ENCODE data around the gene VSIG1. TPM values are rescaled to one million over a fixed set of nuclear protein-coding genes. Genes with fewer than 3 reads are reported as not detected.

Gene VSIG1
- polyA plus RNA-seq, 1 donor from 2014 or later, result not detected

- Histone ChIP-seq H3K4me3 (ENCODE audit: low read length) (no peak overlapping the region), H2AFZ (ENCODE audit: low read depth, low read length) (no peak overlapping the region), H3K9ac (ENCODE audit: low read length) (no peak overlapping the region), H3K27me3 (ENCODE audit: insufficient read depth, low read depth, low read length) (no peaks in the 10 kb centered on the region), H3K36me3 (ENCODE audit: insufficient read depth, low read length) (no peaks in the 10 kb centered on the region), H3K9me3 (ENCODE audit: low read length) (no peaks in the 10 kb centered on the region), H3K9me2 (ENCODE audit: insufficient read depth, low read length) (no peaks in the 10 kb centered on the region), H3F3A (ENCODE audit: insufficient read depth, low read length, poor library complexity, severe bottlenecking) (no peaks in the 10 kb centered on the region), H3K79me2 (replicated peaks; ENCODE audit: insufficient read depth, low read length) (no peaks in the 10 kb centered on the region), H3K4me2 (ENCODE audit: low read length) (no peak overlapping the region), H3K27ac (ENCODE audit: low read length) (no peak overlapping the region), H4K20me1 (ENCODE audit: insufficient read depth) (no peaks in the 10 kb centered on the region)
- TF ChIP-seq POLR2AphosphoS5 (IDR thresholded peaks at IDR 0.05) (no peak), MXI1 (conservative IDR thresholded peaks at IDR 0.05; ENCODE audit: poor library complexity, severe bottlenecking) (no peak), EP300 (conservative IDR thresholded peaks at IDR 0.05; ENCODE audit: poor library complexity, severe bottlenecking) (no peak), RAD21 (conservative IDR thresholded peaks at IDR 0.05) (no peak)
Observed at GRCh38 chrX:108020631-108021030, 24.2 kb upstream of the VSIG1 start.

- no peaks in the 10 kb centered on the region for H3K79me2 ChIP-seq (replicated peaks; ENCODE audit: insufficient read depth, low read length)
- H3K9ac ChIP-seq (ENCODE audit: low read length), result no peak overlapping the region
- no peak overlapping the region for H3K4me2 ChIP-seq (ENCODE audit: low read length)
- no peak overlapping the region for H3K27ac ChIP-seq (ENCODE audit: low read length)
- no peak overlapping the region for H2AFZ ChIP-seq (ENCODE audit: low read depth, low read length)
- H3F3A ChIP-seq (ENCODE audit: insufficient read depth, low read length, poor library complexity, severe bottlenecking), result no peaks in the 10 kb centered on the region
- H4K20me1 ChIP-seq (ENCODE audit: insufficient read depth), result no peaks in the 10 kb centered on the region
- no peaks in the 10 kb centered on the region for H3K27me3 ChIP-seq (ENCODE audit: insufficient read depth, low read depth, low read length)
- H3K4me3 ChIP-seq (ENCODE audit: low read length), result no peak overlapping the region
- H3K9me2 ChIP-seq (ENCODE audit: insufficient read depth, low read length), result no peaks in the 10 kb centered on the region
- H3K36me3 ChIP-seq (ENCODE audit: insufficient read depth, low read length), result no peaks in the 10 kb centered on the region
- TF ChIP-seq TAF1 (IDR thresholded peaks at IDR 0.05; ENCODE audit: low read depth) (no peak), RAD21 (conservative IDR thresholded peaks at IDR 0.05) (no peak), SMC3 (conservative IDR thresholded peaks at IDR 0.05; ENCODE audit: poor library complexity) (no peak), EZH2 (IDR thresholded peaks at IDR 0.05; ENCODE audit: borderline replicate concordance, insufficient read depth, low read length, poor library complexity, severe bottlenecking) (no peak), EP300 (conservative IDR thresholded peaks at IDR 0.05; ENCODE audit: poor library complexity, severe bottlenecking) (no peak), MXI1 (conservative IDR thresholded peaks at IDR 0.05; ENCODE audit: poor library complexity, severe bottlenecking) (no peak), POLR2AphosphoS5 (IDR thresholded peaks at IDR 0.05) (no peak)
- TF ChIP-seq, protein P1, sequence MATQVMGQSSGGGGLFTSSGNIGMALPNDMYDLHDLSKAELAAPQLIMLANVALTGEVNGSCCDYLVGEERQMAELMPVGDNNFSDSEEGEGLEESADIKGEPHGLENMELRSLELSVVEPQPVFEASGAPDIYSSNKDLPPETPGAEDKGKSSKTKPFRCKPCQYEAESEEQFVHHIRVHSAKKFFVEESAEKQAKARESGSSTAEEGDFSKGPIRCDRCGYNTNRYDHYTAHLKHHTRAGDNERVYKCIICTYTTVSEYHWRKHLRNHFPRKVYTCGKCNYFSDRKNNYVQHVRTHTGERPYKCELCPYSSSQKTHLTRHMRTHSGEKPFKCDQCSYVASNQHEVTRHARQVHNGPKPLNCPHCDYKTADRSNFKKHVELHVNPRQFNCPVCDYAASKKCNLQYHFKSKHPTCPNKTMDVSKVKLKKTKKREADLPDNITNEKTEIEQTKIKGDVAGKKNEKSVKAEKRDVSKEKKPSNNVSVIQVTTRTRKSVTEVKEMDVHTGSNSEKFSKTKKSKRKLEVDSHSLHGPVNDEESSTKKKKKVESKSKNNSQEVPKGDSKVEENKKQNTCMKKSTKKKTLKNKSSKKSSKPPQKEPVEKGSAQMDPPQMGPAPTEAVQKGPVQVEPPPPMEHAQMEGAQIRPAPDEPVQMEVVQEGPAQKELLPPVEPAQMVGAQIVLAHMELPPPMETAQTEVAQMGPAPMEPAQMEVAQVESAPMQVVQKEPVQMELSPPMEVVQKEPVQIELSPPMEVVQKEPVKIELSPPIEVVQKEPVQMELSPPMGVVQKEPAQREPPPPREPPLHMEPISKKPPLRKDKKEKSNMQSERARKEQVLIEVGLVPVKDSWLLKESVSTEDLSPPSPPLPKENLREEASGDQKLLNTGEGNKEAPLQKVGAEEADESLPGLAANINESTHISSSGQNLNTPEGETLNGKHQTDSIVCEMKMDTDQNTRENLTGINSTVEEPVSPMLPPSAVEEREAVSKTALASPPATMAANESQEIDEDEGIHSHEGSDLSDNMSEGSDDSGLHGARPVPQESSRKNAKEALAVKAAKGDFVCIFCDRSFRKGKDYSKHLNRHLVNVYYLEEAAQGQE (IDR thresholded peaks at IDR 0.05; ENCODE audit: borderline replicate concordance), result no peak
- TF ChIP-seq, protein P2, sequence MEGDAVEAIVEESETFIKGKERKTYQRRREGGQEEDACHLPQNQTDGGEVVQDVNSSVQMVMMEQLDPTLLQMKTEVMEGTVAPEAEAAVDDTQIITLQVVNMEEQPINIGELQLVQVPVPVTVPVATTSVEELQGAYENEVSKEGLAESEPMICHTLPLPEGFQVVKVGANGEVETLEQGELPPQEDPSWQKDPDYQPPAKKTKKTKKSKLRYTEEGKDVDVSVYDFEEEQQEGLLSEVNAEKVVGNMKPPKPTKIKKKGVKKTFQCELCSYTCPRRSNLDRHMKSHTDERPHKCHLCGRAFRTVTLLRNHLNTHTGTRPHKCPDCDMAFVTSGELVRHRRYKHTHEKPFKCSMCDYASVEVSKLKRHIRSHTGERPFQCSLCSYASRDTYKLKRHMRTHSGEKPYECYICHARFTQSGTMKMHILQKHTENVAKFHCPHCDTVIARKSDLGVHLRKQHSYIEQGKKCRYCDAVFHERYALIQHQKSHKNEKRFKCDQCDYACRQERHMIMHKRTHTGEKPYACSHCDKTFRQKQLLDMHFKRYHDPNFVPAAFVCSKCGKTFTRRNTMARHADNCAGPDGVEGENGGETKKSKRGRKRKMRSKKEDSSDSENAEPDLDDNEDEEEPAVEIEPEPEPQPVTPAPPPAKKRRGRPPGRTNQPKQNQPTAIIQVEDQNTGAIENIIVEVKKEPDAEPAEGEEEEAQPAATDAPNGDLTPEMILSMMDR (IDR thresholded peaks at IDR 0.05; ENCODE audit: poor library complexity, severe bottlenecking), result no peak
- no peaks in the 10 kb centered on the region for H3K9me3 ChIP-seq (ENCODE audit: low read length)
Observed at GRCh38 chrX:108022491-108023089, 22.3 kb upstream of the VSIG1 start.

All from neural cell (in vitro differentiated cells).